SH-SY5Y (cell line): ENCODE results near the gene ZNF311.

ENCODE experiments used
- GATA2 ChIP-seq: IDR thresholded peaks from 2 replicates; pipeline ENCODE4 v1.6.1; 2011; ENCODE audit warnings: mild to moderate bottlenecking, low read depth, low read length
- GATA3 ChIP-seq: IDR thresholded peaks from 2 replicates; pipeline ENCODE4 v1.6.1; 2011; ENCODE audit warnings: low read depth, mild to moderate bottlenecking, low read length, moderate library complexity

ZNF311 gene

DNA sequence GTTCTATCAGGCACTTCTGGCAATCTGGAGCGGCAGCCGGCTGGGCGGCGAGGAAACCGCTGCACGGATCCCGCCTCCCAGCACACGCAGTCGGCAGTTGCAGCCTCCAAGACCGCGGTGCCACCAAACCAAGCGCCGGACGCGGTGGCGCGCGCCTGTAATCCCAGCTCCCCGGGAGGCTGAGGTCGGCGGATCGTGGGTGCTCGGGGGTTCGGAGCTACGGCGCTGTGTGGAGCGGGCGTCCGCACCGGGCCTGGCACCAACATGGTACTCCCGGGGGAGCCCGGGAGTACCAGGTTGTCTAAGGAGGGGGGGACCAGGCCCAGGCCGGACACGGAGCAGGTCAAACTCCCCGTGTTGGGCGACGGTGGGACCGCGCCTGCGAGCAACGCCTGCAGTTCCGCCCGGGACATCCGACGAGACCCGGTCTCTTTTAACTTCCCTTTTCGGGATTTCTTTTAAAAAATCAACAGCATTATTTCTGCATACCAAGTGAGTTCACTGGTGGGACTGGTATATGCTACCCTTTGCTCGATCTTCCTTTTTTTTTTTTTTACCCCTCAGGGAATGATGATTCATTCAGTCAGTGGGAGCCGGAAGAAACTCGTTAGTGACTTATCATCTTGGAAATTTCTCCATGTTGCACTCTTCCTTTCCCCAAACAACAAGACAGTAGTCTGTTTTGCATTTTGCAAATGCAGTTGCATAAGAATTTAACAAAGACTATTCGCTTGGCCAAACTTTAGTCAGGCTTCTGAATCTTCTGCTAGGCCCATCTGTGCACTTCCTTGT lies 27.6 kb downstream of the ZNF311 start:
- TF ChIP-seq GATA3 (no peak), GATA2 (no peak)

DNA sequence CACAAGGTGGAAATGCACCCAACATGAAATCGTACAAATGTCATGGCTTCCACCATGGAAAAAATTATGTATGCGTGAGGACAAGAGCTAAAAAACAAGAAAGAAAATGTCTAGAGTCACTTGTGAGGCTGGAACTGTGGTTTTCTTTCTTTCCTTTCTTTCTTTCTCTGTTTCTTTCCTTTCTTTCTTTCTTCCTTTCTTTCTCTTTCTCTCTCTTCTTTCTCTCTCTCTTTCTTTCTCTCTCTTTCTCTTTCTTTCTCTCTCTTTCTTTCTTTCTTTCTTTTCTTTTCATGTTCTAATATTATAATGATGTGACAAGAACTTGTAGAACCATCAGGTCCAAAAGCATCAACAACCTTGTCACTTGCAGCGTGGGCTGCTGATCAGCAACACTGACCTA lies 28.4 kb downstream of the ZNF311 start:
- TF ChIP-seq GATA3 (no peak), GATA2 (no peak)

DNA sequence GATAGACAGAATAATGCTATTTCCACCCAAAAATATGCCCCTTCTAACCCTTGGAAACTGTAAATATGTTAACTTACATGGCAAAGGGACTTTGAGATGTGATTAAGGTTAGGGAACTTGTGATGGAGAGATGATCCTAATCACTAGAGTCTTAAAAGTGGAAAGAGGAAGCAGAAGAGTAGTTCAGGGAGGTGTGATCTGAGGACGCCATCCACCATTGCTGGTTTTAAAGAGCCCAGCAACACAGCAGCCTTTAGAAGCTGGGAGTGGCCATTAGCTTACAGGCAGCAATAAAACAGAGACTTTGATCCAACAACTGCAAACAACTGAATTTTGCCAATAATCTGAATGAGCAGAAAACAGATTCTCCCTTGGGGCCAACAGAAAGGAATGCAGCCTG lies 30.6 kb downstream of the ZNF311 start:
- TF ChIP-seq GATA2: no peak
- TF ChIP-seq GATA3: no peak

DNA sequence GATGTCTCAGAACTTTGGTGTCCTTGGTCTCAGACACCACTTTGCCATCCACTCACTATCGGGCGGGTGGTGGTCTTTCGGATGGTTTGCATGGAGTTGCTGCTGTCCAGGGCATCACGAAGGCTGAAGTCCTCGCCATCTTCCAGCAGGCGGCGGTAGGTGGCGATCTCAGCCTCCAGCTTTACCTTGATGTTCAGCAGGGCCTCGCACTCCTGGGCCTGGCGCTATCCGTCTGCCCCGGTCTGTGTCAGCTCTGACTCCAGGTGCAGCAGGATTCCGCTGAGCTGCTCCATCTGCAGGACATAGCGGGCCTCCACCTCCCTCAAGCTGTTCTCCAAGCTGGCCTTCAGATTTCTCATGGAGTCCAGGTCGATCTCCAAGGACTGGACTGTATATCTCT lies 36.0 kb downstream of the ZNF311 start:
- no peak for TF ChIP-seq GATA2
- TF ChIP-seq GATA3: no peak

DNA sequence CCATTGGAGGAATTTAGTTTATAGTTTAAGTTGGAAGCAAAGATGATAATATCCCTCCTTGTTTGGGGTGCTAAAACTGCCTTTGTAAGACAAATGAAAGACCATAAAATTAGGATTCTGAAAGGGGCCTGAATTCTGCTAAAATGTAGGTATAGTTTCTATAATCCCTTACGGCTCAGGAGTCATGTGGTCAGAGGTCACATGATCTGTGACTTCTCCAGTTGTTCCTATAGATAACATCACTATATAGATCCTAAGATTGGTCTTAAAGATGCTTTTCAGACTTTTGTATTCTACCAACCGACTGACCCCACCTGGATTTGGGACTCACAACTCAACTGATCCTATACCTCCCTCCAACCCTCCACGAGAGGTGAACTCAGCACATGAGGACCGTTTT lies 36.6 kb downstream of the ZNF311 start:
- TF ChIP-seq GATA2 (no peak), GATA3 (no peak)

DNA sequence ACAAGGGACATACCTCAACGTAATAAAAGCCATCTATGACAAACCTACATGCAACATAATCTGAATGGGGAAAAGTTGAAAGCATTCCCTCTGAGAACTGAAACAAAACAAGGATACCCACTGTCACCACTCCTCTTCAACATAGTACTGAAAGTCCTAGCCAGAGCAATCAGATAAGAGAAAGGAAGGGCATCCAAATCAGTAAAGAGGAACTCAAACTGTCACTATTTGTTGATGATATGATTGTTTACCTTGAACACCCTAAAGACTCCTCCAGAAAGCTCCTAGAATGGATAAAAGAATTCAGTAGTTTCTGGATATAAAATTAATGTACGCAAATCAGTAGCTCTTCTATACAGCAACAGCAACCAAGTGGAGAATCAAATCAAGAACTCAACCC lies 39.4 kb downstream of the ZNF311 start:
- TF ChIP-seq GATA3: no peak
- TF ChIP-seq GATA2: no peak

DNA sequence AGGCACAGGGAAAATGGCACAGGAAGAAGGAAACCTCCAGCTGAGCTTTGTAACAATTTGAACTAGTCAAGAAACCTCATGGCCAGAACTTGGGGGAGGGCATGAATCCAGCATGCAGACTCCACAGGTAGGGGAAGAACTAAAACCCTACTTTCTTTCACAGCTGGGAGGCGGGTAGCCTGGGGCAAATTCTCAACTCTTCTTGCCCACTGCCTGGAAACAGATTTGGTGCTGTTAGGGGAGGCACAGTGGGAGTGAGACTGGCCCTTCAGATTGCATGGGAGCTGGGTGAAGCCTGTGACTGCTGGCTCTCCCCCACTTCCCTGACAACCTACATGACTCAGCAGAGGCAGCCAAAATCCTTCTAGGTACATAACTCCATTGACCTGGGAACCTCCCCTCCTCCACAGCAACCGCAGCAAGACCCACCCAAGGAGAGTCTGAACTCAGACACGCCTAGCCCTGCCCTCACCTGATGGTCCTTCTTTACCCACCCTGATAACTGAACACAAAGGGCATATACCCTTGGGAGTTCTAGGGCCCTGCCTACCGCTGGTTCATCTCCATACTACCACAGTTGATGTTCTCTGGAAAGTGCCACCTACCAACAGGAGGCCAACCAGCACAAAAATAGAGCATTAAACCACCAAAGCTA lies 44.1 kb downstream of the ZNF311 start:
- TF ChIP-seq GATA2 (no peak), GATA3 (no peak)

DNA sequence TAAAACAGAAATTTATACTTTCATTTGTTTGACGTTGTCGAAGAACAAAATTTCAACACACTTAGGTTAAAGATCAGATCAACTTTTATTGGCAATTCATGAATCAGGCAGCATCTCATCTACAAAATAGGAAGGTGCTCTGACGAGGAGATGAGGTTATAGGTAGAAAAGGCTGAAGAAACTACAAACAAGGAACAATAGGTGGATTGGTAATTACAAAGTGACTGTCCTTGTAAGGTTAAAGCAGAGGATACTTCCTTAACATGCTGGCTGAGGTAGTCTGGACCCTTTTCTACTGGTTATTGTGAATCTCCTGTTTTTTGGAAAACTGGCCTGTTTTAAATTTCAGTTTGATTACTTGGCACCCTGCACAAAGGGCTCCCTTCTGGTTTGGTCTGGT lies 48.8 kb downstream of the ZNF311 start:
- TF ChIP-seq GATA2: no peak
- TF ChIP-seq GATA3: no peak

DNA sequence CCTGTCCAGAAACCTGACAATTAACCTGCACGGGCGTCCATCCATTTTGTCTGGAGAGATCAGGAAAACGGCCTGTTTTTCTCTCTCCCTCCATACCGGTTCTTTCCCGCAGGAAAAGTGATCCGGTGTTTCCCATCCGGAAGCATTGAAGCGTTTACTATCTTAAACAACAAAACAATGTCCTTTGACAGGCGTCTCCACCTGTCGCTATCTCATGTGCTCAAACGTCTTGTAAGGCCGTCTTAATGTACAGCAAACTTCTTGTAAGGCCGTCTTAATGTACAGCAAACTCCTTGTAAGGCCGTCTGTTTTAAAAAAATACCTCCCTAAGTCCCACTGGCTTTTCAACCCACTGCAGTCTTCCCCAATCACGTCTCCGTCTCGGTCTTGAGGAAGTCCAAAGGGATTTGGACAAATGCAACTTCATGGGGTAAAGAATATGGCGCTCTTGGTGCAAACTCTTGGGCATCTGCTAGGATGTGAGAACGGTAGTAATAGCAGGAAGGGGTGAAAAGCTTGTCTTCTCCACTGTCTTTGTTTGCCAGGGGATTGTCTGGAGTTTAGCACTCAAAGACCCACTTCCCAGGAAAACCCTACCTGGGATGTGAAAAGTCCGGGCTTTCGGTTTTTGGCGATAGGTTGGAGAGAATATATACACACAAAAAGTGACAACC lies 51.4 kb downstream of the ZNF311 start:
- TF ChIP-seq GATA2: no peak

DNA sequence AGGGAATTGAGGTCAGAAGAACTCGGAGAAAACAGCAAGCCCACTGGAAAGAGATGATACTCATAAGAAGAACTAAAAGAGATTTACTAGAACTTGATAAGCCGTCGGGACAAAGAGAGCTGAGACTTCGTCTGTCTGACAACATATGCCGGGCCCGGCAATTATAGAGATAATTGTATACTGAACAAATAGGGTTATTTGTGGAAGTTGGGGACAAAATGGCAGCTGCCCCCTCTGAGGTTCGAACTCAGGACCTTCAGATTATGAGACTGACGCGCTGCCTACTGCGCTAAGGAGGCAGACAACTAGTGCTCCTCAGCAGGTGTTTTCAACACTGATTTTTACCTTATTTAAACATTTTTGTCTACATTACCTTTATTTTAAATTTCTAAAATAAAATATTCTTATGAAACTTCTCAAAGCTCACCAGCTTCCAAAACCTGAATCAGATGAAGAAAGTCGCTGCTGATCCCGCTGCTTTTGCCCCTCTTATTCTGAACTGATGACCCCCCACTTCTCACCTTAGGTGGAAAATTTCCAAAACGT lies 52.0 kb downstream of the ZNF311 start:
- TF ChIP-seq GATA2: no peak
- no peak for TF ChIP-seq GATA3

DNA sequence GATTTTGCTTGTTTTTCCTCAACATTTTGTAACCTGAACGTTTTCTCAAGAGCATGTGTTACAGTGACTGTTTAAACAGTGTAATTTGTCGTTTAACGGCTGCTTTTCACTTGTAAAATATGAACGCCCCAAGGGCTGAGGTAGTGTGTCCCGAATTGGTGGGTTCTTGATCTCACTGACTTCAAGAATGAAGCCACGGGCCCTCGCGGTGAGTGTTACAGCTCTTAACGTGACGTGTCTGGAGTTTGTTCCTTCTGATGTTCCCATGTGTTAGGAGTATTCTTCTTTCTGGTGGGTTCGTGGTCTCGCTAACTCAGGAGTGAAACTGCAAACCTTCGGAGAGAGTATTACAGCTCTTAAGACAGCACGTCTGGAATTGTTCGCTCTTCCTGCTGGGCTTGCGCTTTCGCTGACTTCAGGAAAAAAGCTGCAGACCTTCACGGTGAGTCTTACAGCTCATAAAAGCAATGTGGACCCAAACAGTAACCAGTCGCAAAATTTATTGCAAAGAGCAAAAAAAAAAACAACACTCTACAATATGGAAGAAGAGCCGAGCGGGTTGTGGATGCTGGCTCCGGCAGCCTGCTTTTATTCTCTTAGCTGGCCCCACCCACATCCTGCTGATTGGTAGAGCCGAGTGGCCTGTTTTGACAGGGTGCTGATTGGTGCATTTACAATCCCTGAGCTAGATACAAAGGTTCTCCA lies 56.2 kb downstream of the ZNF311 start:
- TF ChIP-seq GATA3: no peak
- no peak for TF ChIP-seq GATA2

DNA sequence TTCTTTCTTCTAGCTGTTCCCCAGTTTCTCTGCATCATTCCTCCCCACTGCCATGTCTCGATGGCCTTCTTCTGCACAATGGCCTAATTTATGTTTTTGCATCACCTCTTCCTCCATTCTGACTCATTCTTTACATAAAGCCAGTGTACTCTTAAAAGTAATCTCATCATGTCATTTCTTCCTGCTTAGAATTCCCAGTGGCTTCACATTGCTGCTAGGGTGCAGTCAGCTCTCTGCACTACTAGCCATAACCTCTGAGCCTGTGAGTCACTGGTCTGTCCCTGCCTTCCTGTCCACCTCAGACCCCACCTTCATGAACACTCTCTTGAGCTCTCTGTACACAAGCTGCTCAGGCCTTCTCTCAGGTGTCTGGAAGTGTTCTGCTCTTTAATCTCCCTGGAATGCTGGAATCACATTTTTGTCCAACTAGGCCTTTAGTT lies 57.3 kb downstream of the ZNF311 start:
- TF ChIP-seq GATA2 (no peak), GATA3 (no peak)

DNA sequence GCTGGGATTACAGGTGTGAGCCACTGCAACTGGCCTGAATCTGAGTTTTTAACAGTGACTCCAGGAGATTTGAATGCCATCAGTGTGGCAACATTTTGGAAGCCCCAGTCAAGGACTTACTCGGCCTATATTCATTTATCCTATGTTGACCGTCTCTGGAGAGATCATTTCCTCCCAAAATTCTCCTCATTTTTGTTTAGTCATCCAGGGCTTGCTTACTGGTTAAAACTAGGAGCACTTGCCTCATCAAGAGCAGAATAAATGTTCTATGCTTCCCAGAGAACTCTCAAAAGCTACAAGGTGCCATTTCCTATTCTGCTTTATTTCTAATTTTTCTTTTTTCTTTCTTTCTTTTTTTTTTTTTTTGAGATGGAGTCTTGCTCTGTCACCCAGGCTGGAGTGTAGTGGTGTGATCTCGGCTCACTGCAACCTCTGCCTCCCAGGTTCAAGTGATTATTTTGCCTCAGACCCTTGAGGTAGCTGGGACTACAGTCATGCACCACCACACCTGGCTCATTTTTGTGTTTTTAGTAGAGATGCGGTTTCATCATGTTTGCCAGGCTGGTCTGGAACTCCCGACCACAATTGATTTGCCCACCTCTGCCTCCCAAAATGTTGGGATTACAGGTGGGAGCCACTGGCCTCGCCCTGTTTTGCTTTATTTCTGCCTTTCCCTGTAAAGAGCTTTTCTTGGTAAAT lies 57.9 kb downstream of the ZNF311 start:
- TF ChIP-seq GATA3: no peak
- TF ChIP-seq GATA2: no peak
